ENCODE measurements around the gene CD2BP2.
"Not testable (repeated sequence)": the region's sequence is repeated elsewhere in the genome, so short reads cannot be mapped to it uniquely, and the experiment has no call there.

Gene CD2BP2

DNA sequence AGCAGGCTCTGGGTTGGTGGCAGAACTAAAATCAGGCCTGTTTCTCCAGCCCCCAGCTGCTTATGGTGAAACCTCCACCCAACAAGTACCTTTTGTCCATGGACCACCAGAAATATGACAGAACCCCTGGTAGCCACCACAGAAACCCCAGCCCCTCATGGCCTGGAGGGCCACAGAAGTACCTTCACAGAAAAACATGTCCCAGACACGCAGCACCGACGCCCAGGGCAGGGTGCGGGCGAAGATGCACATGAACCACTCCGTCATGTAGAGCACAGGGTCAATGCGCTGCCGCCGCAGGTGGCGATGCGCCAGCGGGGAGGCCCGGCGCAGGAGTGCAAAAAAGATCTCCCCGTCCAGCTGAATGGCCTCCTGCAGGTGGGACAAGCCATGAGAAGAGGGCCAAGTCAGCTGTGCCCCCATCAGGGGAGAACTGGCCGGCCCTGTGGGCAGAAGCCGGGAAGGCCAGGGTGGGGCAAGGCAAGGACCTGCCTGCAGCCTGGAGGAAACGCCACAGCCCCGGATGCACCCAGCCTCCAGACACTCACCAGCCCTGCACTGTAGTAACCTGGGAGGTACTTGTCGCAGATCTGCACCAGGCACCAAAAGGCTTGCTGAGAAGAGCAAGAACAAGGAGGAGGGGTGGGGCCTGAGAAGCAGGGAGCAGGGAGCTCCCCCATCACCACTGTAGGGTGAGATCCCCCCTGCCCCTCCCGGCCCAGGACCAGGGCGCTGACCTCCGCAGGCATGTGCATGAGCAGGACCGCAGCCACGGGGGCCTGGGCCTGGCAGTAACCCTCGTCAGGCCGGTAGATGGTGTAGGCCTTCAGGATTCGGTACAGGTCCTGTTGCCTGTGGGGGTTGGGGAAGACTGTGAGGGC is 4.1 kb upstream of the CD2BP2 start:
- no peak for DNase-seq

DNA sequence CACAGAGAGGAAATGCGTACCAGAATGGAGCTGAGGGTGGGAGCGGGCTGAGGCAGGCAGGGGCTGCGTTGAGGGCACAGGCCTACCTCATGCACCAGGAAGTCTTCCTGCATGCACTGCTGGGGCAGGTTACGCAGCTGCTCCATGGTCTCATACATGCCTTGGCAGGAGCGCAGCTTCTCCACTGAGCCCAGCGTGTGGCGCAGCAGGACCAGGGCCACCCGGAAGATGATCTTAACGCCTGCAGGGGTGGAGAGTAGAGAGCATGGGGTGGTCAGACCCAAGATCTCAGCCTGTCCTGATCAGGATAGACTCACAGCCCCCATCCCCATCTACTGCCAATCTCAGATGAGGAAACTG is 3.4 kb upstream of the CD2BP2 start:
- no peak for DNase-seq

DNA sequence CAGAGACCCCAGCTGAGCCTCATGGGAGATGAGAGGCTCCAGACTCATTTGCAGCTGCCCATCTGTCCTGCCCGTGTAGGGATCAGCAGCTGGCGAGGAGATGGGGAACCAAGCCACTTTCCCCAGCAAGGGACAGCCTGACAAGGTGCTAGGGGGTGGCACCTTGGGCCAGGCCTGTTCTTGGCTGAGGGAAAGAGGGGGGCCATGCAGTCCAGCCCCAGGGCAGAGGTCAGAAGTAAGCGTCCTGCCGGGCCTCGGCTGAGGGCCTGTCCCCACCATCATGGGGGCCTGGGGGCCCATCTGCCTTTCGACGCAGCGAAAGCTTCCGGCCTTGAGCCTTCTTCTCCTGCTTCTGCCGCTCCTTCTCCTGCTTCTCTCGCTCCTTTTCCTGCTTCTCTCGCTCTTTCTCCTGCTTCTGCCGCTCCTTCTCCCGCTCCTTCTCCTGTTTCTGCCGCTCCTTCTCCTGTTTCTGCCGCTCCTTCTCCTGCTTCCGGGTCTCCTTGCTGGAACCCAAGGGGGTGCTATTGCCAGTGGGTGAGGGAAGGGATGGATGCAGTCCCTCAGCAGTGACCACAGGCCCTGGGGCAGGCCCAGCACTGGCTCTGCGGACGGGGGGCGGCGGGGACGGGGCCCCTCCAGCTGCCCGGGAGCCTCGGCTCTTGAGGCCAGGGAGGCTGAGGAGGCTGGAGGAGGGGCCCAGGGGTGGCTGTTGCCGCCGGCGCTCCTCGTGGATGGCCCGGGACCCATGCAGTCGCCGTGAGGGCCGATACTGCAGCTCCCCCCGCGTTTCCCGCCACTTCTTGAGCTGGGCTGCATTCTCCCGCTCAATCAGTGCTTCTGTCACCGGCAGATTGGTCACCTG is 2.8 kb upstream of the CD2BP2 start:
- no peak for DNase-seq

DNA sequence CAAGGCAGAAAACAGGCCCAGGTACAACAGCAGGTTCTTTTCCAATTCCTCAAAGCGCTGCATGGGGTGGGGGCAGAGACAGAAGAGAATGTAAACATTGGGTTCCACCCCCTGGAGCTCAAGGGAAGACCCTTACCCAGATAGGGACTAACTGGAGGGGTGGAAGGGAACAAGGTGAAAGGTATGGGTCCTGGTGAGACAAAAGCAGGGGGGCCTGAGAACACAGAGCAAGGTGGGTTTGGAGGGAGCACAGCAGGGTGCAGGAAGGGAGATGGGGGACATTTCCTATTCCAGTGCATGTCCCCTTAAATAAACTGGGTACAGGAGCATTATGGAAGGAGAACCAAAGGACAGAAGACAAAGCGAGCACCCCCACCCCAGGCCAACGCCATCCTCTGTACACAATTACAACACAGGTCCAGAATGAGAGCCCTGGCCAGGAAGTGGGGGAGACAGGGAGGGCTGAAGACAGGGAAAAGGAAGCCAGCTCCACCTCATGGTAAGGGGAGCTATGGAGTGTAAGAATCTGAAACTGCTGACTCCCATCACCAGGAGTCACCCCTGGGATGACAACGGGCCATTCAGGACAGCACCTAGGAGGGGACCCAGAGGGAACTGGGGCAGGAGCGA is 2.1 kb upstream of the CD2BP2 start:
- no peak for DNase-seq

- DNase-seq = peak in 1 of 2 experiments; percentile 68
Observed at GRCh38 chr16:30356401-30357084, 1.4 kb upstream of the CD2BP2 start.

GRCh38 chr16:30355954-30356308 is 823 bp upstream of the CD2BP2 start:
- no peak for DNase-seq

DNA sequence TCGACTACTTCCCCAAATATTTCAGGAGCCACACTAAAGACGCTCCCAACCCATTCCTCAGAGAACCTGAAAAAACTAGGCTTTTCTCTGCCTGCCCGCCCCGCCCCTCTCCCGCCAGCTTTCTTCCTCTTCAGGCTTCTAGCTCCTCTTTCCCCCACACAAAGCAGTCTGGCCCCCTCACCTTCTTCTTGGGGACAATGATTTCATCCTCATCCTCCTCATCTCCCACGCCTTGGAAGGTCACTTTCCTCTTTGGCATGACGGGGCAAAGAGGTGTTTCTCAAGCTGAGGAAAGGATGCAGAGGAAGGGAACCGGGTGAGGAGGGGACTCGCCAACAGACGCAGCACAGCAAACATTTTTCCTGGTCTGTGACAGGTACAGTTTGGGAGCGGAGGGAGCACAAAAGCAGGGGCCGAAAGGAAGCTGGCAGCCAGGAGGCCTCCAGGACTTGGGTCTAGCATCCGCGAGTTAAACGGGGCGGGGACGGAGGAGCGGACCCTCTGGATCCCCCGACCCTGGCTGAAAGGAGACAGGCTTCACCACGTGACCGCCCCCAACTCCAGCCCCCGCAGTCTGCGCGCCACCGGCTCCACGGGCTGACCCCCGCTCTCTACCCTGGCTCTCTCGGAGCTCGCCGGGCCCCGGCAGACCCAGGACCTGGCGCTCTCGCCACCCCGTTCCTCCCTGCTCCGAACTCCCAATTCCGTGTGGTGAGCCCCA is 525 bp downstream of the CD2BP2 start:
- DNase-seq = no peak

DNA sequence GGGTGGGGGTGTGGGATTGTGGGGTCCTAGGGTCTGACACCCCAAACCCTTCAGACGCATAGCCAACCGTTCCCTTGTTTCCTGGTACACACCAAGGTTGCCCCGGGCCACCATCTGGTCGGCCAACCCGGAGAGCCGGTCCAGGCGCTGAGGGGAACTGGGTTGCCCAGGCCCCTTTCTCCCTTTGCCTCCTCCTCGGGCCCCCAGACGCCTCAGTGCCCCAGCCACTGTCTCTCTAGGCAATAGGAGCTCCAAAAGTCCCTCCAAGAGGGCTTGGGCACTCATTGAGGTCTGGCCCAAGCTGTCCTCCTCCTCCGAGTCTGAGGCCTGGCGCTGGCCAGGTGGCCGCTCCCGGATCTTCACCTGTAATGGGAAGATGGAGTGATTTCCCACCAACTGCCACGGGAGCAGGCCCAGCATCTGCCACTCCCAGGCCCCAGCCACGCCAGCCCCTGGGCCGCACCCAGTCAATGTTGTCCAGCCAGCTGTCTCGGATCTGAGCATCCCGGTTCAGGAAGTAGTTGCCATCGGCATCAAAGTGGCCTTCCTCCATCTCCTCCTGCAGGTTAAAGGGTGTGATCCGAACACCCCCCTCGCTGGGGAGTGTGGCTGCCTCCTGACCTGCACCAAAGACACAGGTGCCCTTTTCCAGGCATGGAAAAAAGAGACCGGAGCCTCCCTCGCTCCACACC is 1.5 kb downstream of the CD2BP2 start:
- DNase-seq = no peak

GRCh38 chr16:30352488-30353401 is 2.4 kb downstream of the CD2BP2 start:
- DNase-seq = no peak

DNA sequence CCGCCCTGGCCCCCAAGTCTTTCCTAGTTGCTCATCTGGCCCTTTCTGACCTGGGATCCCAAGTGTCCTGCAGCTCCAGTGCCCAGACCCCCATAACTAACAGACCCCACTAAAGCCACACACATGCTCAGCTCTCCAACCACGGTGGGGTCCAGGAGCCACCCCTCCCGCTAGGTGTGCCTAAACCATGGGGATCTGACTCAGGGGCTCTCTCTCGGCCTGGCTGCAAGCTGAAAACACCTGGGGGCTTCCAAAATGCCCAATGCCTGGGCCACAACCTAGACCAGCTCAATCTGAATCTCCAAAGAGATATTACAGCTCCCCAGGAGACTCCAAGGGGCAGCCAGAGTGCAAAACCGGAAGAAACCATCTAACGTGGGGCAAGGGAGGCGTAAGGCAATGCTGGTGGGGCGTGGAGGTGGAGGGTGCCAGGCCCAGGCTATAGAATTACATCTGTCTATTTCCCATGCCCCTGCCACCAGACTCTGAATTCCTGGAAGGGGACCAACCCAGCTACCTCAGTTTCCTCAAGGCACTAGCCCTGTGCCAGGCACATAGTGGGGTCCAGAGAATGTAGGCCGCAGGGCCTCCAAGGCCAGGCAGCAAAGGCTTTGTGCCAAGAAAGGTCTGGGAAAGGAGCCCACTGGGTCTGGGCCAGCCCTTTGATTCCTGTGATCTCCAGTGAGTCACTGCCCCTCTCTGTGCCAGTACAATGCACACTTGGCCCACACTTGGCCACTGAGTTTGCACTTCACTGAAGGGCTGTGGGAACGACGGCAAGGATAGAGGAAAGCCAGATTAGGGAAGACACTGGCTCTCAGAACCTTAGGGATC is 3.3 kb downstream of the CD2BP2 start:
- peak; percentile 75 to 92 for DNase-seq

DNA sequence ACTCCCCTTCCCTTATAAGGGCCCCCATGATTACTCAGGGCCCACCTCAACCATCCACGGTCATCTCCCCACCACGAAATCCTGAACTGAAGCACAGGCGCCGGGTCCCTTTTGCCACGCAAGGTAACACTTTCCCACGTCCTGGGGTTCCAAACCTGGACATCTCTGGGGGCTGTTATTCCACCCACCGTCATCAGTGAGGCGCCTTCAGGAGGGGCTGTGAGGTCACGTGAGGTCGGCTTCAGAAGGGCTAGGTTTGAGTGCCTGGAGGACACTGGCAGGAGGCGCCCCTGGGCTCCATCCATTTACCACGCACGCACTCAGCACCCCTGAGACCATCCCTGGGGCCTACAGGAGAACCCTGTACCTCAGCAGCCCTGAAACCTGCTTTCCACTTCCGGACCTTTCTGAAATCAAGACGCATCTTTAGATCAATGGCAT is 4.1 kb downstream of the CD2BP2 start:
- no peak for DNase-seq

DNA sequence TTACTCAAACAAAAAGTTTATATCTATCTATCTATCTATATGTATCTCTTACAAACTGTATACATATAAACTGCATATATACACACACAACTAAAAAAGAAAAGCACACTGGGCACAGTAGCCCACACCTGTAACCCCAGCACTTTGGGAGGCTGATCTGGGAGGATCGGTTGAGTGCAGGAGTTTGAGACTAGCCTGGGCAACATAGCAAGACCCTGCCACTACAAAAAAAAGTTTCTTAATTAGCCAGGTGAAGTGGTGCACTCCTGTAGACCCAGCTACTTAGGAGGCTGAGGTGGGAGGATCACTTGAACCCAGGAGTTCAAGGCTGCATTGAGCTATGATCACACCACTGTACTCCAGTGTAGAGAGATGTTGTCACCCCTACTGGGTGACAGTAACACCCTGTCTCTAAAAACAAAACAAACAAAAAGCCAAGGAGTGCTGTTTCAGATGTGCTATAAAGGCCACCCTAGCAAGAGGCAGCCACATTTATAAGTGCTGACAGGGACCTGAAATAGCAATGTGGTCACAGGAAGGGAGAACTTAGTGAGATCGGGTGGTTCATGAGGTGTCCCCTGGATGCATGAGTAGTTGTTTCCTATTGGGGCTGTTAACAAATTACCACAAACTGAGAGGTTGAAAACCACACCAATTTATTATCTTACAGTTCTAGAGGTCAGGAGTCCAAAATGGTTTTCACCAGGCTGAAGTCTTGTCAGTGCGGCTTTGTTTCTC is 4.8 kb downstream of the CD2BP2 start:
- DNase-seq = no peak

DNA sequence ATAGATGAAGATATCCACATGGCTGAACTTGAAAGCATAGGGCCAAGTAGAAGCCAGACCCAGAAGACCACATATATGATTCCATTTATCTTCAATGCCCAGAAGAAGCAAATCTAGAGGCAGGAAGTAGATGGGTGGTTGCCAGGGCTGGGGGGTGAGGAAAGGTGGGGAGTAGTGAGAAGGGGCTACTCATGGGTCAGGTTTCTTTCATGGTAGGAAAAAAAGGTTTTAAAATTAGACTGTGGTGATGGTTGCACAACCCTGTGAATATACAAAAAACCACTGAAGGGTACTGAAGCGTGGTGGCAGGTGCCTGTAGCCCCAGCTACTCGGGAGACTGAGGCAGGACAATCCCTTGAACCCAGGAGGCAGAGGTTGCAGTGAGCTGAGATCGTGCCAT is 5.4 kb downstream of the CD2BP2 start:
- no peak for DNase-seq

- DNase-seq = no peak
Observed at GRCh38 chr16:30348929-30349328, 6.2 kb downstream of the CD2BP2 start.

GRCh38 chr16:30348113-30348512 is 7.0 kb downstream of the CD2BP2 start:
- DNase-seq = no peak

- DNase-seq = no peak
Observed at GRCh38 chr16:30346286-30346685, 8.8 kb downstream of the CD2BP2 start.

DNA sequence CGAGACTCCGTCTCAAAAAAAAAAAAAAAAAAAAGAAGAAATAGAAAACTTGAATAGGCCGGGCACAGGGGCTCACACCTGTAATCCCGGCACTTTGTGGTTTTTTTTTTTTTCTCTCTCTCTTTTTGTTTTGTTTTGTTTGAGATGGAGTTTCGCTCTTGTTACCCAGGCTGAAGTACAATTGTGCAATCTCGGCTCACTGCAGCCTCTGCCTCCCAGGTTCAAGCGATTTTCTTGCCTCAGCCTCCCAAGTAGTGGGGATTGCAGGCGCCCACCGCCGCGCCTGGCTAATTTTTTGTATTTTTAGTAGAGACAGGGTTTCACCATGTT is 11.7 kb downstream of the CD2BP2 start:
- not testable (repeated sequence) for DNase-seq

GRCh38 chr16:30342751-30343490 is 12.2 kb downstream of the CD2BP2 start:
- DNase-seq = no peak

Measured in NCI-H446 (cell line).